ENCODE measurements around the gene PHETA1.
"Not testable (repeated sequence)": the region's sequence is repeated elsewhere in the genome, so short reads cannot be mapped to it uniquely, and the experiment has no call there.

PHETA1 gene

DNA sequence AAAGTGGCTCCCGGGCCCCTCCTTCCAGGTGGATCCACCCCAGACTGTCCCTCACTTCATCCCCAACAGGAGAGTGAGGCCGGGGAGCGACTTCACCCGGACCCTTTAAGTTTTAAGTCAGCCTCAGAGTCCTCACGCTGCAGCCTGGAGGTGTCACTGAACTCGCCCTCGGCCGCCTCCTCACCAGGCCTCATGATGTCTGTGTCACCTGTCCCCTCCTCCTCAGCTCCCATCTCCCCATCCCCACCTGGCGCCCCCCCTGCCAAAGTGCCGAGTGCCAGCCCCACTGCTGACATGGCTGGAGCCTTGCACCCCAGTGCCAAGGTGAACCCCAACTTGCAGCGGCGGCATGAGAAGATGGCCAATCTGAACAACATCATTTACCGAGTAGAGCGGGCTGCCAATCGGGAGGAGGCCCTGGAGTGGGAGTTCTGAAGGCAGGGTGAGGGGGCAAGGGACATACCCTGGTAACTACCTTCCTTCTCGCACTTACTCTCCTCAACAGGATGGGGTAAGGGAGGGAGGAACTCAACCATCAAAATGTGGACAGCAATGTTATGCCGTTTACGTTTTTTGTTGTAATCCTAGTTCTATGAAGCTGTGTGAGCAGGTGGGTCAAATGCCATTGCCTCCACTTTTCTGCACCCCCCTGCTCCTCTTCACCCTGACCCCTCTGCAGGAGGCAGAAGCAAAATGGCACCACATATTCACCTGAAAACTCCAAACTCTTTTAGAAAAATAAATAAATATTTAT, 20.8 kb downstream of the PHETA1 start:
- no peak for DNase-seq

DNA sequence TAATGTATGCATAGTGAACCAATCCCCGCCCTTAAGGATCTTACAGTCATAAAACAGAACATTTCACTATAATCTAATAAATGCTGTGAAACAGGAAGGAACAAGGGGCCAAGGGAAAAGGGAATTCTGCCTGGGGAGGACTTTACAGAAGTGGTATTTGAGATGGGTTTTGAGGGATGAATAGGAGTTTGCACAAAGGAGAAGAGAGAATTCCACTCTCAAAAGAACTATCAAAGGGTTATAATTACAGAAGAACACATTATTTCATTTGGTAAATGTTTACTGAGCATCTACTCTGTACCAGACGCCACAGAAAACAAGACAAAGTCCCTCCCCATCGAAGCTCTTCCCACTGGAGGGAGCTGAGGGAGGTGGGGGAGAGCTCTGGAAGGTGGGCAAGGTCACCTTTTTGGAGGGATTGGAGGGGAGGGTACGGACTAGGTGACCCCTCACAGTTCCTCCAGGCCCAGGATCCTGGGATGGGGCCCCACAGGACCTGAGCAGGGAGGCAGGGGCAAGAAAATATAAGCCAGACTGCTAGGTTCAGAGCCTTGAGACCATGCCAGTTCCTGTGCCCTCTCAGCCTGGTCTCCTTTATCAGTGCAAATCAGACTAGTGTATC, 24.5 kb downstream of the PHETA1 start:
- DNase-seq, result no peak

DNA sequence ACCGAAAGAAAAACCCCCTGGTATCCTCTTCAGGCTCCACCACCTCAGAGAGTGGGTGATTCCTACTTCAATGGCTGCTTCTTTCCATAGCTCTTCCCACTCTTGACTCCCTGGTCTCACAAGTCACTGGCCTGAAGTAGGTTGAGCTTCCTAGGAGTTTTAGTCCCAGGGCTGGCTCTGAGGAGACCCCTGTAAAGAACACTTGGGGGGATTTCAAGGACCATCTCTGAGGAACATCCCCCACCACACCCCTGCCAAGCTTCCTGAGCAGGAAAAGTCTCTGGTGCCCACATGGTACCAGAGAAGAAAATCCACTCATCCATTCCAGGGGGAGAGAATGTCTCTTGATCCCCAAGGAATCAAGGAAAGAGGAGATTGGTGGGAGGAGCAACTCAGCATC, 25.7 kb downstream of the PHETA1 start:
- DNase-seq, result no peak

DNA sequence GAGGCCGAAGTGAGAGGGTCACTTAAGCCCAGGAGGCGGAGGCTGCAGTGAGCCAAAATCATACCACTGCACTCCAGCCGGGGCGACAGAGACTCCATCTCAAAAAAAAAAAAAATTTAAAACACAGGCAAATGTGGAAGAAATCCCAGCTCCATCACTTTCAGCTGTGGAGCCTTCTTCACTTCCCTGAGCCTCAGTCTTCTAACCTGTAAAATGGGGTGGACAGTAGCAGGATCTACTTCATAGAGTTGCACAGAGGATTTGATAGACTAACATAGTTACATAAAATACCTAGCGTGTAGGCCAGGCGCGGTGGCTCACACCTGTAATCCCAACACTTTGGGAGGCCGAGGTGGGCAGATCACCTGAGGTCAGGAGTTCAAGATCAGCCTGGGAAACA, 26.5 kb downstream of the PHETA1 start:
- DNase-seq, result no peak

DNA sequence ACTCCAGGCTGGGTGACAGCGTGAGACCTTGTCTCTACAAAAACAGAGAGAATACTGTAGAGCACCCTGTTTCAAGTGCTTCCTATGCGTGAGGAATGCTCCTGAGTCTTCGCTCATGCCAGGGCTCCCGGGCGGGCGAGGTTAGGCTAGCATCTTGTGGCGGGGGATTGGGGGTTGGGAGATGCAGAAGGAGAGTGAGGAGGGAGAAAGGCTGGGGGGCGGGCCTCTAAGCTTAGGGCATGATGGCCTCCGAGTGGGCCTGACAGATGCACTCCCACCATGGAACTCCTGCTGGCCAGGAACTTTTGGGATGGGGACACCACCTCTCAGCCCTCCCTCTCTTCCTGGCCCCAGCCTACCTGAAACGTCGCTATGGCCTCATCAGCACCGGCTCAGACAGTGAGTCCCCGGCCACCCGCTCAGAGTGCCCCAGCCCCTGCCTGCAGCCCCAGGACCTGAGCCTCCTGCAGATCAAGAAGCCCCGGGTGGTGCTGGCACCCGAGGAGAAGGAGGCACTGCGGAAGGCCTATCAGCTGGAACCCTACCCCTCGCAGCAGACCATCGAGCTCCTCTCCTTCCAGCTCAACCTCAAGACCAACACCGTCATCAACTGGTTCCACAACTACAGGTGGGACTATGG, 27.3 kb downstream of the PHETA1 start:
- DNase-seq, result no peak

DNA sequence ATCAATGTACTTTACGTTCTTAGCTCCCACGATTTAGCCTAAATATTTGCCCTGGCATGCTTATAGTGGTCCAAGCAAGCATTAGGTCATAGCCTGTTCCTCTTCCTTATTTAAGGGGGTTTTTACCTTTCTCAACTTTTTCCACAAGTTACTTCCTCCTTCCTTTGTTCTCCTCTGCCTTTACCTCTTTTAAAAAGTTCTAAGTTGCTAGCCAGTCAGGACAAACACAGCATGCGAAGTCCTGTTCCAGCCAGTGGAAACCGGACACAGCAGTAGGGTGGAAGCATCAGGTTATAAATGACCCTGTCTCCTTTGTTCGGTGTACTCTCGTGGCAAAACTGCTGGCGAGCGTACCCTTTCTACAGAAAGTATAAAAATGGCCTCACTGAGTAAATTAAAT, 28.2 kb downstream of the PHETA1 start:
- not testable (repeated sequence) for DNase-seq

DNA sequence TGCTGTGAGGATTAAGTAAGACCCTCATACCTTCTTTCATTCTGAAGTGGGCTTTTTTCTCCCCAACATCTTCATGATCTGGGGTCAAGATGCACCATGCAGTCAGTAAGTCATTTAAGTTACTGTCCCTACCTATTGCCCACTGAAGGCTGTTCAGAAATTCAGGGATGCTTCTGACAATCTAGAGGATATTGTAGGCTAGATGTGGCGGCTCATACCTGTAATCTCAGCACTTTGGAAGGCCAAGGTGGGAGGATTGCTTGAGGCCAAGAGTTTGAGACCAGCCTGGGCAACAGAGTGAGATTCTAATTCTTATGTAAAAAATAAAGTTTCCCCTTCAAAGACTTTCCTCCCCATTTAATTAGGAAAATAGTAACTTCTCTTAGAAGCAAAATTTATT, 28.7 kb downstream of the PHETA1 start:
- DNase-seq, result no peak

DNA sequence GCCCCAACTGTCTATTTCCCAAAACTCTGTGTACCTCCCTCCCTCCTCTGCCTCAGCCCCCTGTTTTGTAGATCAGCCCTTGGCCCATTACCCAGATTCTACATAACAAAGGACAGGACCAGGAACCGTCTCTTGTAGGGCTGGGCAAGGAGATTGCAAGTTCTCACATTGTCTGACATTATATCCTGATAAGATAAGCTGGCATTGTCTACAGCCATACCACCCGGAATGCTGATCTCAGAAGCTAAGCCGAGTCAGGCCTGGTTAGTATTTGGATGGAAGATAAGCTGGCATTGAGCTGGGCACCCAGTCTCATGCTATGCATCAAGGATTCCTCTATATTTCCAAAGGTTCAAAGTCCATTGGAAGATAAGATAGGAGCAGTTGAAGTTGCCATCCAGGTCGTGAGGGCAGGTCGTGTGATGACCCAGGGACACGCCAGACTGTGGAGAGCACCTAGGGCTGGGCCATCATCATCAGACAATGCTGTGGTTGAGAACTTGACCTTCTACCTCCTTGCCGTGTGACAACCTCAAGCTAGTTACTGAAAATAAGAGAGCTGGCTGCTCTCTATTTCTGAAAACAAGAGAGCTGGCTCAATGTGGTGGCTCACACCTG, 29.5 kb downstream of the PHETA1 start:
- no peak for DNase-seq

DNA sequence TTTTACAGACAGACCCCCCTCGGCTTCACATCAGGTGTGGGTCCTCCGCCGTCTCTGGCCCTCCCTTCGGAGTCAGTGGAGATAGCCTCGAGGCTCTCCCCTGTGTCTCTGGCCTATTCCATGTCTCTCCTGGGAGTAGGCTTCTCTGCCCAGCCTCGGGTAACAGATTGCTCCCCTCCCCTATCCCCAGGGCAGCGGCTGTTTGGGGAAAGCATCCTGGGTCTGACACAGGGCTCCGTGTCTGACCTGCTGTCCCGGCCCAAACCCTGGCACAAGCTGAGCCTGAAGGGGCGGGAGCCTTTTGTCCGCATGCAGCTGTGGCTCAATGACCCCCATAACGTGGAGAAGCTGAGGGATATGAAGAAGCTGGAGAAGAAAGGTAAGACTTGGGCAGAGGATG, 30.8 kb downstream of the PHETA1 start:
- no peak for DNase-seq

DNA sequence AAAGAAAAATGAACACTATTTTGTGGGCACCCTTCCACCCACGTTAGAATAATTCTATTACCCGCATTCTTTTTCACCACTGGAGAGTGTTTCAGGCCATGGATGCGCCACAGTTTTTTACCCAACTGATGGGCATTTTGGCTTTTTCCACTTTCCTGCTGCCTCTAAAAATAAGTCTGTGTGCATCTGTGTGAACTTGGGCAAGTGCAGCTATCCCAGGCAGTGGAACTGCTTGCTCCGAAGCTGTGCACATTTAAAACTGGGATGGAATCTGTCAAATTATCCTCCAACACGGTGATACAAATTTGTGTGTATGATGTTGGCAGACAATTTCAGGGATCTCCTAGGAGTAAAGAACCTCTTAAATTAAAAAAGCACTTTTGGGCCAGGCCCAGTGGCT, 31.5 kb downstream of the PHETA1 start:
- DNase-seq, result no peak

DNA sequence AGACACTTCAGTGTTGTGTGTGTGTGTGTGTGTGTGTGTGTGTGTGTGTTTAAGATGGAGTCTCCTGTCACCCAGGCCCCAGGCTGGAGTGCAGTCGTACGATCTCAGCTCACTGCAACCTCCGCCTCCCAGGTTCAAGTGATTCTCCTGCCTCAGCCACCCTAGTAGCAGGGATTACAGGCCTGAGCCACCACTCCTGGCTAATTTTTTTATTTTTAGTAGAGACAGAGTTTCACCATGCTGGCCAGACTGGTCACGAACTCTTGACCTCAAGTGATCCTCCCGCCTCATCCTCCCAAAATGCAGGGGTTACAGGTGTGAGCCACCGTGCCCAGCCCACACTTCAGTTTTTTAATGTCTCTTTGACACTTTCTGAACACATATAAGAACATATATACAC, 32.5 kb downstream of the PHETA1 start:
- not testable (repeated sequence) for DNase-seq

DNA sequence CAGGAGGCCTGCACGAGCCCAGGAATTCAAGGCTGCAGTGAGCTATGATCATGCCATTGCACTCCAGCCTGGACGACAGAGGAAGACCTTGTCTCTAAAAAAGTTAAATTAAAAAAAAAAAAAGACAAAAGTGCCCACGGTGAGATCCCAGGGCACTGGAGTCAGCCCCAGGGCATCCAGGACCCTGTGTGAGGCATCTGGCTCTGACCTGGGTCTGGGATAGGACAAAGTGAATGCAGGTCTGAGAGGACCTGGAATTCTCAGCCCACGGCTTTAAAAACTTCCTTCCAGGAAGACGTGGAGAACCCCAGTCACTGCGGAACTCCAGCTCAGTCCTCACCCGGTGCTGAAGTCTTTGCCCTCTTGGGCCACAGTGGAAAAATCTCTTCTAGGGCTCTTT, 33.1 kb downstream of the PHETA1 start:
- DNase-seq, result no peak

DNA sequence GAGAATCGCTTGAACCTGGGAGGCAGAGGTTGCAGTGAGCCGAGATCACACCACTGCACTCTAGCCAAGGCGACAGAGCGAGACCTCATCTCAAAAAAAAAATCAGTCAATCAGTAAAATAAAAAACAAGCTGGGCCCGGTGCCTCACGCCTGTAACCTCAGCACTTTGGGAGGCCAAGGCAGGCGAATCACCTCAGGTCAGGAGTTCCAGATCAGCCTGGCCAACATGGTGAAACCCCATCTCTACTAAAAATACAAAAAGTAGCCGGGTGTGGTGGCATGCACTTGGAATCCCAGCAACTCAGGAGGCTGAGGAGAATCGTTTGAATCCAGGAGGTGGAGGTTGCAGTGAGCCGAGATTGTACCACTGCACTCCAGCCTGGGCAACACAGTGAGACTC, 33.6 kb downstream of the PHETA1 start:
- DNase-seq, result not testable (repeated sequence)

DNA sequence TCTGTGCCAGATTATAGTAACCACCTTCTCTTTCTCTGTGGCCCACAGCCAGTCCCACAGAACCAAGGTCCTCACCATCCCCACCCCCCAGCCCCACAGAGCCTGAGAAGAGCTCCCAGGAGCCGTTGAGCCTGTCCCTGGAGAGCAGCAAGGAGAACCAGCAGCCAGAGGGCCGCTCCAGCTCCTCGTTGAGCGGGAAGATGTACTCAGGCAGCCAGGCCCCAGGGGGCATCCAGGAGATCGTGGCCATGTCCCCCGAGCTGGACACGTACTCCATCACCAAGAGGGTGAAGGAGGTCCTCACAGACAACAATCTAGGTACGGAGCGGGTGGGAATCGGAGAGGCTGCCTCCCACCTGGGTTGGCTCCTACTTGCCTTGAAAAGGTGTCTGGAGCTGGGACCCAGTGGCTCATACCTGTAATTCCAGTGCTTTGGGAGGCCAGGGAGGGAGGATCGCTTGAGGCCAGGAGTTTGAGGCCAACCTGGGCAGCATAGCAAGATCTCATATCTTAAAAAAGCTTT, 34.4 kb downstream of the PHETA1 start:
- DNase-seq, result no peak

DNA sequence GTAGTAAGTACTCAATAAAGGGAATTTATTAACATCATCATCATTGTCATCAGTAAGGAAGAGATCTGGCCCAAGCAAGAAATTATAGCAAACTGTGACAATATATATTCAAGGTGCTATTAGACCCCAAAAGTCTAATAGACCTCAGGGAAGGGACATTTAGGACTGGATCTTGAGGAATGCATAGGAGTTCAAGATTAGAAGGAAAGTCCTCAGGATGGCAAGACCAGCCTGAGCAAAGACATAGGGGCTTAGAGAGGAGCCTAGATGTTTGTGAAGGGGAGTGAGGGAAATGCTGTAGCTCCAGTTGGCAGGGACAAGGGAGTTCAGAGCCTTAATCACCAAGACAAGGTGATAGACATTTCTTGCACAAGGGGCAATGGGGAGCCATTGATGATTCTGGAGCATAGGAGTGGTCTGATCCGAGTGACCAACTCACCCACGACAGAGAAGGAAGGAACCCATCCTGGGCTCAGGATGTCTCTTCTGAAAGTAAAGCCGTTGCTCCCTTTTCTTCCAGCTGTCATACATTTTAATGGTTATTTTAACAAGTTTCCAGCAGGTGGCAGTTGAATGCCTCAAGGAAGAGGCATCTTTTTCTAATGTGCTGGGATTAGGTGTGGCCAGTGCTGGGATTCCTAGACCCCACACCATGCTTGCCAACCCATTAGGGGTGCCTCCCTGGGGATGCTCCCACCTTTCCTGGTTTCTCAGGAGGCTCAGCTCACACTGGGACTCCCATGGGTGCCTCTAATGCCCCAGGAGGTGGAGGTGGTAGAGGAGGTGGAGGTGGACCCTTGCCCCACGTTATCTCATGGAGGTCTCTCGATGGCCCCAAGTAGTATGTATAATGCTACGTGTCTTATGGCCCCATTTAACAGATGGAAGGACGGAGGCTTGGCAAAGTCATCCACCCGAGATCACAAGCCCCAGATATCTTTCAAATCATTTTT, 37.8 kb downstream of the PHETA1 start:
- DNase-seq, result no peak

DNA sequence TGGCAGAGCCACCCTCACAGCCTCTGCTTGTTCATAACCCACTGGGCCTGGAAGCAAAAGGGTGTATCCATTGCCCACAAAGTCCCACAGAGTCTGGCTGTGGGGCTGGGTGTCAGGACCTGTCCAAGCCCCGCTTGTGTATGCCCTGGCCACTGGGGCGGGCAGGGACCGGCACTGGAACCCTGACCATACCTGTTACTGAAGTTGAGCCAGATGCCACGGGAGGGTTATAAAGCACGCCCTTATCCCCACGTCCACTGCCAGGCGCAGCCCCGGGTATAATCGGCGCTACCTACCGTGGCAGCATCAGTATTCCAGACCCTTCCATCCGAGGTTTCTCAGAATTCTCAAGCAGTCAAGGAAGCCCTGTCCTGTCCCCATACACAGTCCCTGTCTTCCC, 40.8 kb downstream of the PHETA1 start:
- DNase-seq, result no peak

DNA sequence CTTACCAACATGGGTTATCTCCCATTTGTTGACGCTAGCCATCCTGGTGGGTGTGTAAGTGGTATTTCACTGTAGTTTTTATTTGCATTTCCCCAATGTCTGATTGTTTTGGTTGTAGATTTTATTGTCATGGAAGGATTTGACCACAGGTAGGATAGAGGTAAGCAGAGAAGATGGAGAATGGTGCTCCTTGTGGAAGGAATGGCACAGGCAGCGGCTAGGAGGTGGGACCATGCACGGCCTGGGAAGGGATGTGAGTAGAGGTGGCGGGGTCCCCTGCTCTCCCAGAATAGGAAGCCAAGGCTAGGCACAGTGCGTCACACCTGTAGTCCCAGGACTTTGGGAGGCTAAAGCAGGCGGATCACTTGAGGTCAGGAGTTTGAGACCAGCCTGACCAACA, 41.4 kb downstream of the PHETA1 start:
- no peak for DNase-seq

DNA sequence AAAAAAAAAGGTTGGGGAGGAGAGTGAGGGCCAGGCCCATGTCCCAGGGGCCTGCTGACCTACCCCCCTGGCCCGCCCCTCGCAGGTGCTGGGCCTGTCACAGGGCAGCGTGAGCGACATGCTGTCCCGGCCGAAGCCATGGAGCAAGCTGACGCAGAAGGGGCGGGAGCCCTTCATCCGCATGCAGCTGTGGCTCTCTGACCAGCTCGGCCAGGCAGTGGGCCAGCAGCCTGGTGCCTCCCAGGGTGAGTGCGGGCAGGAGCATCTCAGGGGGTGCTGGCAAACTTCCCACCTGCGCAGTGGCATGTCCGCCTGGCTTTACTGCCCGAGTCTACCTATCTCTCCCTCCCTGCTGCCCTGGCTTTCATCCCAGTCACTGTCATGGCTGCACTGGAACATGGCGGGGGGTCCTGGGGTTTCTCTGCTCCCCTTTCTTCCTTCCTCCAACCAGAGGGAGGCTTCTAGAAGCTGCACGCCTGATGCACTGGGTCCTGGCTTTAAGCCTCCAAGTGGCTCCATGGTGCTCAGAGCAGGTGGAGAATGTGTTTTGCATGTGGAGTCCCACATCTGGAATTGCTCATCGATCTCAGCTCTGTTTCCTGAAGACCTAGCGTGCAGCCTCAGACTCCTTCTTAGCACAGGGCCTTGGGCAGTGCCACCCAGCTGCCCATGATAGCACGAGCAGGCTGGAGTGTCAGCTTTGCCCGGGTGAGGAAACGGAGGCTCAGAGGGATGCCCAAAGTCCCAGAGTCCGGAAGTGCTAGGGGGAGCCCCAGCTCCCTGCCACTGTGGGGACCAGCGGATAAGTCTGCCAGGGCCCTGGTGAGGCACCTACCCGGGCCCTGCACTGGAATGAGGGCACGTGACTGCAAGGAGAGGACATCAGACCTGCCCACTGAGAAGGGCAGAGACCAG, 46.3 kb downstream of the PHETA1 start:
- DNase-seq, result no peak

DNA sequence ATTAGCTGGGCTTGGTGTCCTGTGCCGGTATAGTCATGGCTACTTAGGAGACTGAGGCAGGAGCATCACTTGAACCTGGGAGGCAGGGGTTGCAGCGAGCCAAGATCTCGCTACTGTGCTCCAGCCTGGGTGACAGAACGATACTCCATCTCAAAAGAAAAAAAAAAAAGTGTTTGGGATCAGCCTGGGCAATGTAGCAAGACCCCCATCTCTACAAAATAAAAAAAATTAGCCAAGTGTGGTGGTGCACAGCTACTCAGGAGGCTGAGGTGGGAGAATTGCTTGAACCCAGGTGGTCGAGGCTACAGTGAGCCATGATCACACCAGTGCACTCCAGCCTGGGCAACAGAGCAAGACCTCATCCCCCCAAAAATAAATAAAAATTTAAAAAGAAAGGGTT, 47.6 kb downstream of the PHETA1 start:
- no peak for DNase-seq

DNA sequence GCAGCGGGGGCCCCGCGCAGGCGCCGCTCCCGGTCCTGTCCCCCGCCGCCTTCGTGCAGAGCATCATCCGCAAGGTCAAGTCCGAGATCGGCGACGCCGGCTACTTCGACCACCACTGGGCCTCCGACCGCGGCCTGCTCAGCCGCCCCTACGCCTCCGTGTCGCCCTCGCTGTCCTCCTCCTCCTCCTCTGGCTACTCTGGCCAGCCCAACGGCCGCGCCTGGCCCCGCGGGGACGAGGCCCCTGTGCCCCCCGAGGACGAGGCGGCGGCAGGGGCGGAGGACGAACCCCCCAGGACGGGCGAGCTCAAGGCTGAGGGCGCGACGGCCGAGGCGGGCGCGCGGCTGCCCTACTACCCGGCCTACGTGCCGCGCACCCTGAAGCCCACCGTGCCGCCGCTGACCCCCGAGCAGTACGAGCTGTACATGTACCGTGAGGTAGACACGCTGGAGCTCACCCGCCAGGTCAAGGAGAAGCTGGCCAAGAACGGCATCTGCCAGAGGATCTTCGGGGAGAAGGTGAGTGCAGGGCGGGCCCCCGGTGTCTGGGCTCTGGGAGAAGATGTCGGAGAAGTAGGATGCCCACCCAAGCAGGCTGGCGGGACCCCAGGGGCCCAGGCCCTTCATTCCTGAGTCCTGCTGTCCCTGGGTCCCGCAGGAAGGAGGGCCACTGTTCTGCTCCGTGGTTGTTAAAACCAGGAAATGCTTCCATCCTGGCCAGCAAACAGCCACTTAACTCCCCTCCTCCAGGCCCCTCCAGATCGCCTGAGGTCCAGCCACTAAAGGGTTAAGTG, 48.4 kb downstream of the PHETA1 start:
- DNase-seq, result no peak

Data from stimulated activated CD4-positive, alpha-beta T cell treated with anti-CD3 and anti-CD28 coated beads, Interleukin-4, amount 100 ng/mL, for 1 hour (primary cell).